Esophagus mucosa (tissue), 1 donor: ENCODE data around the gene MAT2B. TPM values are rescaled to one million over a fixed set of nuclear protein-coding genes. Genes with fewer than 3 reads are reported as not detected.
A peak's percentile ranks its signal among the peaks of the same experiment; 100 is the strongest.

Experiments used
- ATAC-seq: fragments of 200-7000 bp; cut with Tn5 transposase; one replicate; pipeline ENCODE4 v1.9.1; 2020
- total RNA-seq: library from RNA; stranded (reverse); gene quantifications from one replicate; pipeline ENCODE4 v1.2.4, GENCODE V29; 2023
- donor health status: DM: yes; HTN: yes; CAD: no.

MAT2B gene
- total RNA-seq = 32.5 TPM

DNA sequence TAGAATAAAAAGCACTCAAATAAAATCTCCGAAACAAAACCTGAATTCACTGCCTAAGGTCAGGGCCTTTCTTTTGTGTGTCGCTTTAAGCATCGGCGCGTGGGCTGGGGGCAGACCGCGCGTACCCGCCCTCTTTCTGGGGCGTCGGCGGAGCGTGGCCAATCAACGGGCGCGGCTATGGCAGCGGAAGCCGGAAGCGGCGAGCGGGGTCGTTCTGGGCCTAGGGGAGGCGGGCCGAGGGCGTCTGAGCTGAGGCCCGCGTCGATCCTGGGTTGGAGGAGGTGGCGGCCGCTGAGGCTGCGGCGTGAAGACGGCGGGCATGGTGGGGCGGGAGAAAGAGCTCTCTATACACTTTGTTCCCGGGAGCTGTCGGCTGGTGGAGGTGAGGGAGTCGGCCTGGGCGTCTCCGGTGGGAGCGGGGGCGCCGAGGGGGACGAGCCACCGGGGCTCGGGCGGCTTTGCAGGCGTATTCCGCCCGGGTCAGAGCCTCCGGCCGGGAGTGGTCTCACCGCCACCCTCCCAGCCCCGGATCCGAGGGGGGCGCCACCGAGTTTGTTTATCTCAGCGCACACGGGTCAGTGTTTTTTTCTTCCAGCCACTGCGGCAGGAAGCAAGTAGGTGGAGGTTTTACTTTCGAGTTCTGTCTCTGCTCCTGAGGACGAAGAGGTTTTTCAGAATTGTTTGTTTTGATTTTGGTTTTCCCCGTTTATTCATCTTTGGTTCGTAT is at the start of gene MAT2B:
Gene MAT2B, plus strand, starts transcription at position 252 of the 727 bp plus-strand sequence. Its CDS starts 68 bp downstream, at position 320.
- peak; percentile 97 for ATAC-seq

DNA sequence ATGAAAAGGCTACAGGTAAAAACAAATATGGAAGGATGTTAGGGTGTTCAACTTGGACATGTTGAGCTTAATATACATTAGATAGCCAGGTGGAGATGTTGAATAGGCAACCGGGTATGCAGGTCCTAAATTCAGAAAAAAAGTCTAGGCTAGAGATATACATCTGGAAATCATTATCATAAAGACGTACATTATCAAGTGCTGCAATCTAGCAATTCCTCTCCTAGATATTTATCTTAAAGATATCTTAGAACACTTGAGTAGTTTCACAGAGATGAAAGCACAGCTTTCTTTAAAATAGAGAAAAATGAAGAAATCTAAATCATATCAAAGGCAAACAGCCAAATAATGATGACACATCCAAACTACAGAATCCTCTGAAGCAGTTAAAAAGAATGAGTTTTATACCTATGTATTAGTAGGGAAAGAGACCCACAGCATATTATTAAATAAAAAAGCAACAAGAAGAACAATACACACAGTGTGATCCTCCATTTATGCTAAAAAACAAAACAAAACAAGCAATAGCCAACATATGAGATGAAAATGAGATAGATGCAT is 49.3 kb upstream of the MAT2B start:
- ATAC-seq = no peak

DNA sequence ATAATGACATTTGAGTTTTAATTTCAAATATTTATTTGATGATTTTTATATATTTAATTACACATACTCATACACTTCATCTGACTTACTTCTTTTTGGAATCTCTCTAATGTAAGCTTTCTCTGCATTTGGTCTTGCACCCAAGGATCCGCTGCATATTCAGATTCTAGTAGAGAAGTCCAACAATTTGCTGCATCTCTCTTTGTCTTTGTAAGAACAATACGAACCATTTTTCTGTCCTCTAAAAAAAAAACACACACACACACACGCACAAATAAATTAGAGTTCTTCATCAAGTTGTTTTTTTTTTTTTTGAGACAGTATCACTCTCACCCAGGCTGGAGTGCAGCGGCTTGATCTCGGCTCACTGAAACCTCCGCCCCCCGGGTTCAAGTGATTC is 48.6 kb upstream of the MAT2B start:
- ATAC-seq = no peak

DNA sequence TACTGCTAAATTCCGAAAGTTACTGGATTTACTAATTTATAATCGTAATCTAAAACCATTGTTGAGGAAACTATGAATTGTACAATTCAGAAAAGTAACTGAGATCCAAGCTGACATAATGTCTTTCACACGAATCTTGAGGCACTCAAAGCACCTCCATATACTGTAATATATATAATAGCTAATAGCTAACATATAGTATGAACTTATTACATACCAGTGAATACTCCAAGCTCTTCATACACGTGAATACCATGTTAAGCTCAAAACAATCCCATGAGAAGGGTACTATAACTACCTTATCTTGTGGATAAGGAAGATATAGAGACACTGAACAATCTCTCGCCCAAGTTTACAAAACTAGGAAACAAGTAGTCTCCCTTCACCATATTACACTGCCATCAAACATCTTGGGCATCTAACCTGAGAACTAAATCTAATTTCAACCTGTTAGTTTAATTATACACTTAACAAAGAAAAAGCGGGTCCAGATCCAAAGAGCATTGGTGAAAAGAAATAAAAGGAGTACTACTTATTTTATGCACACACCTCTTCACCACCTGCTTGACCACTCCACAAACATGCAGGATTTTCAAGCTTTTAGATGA is 46.5 kb upstream of the MAT2B start:
- ATAC-seq = no peak

DNA sequence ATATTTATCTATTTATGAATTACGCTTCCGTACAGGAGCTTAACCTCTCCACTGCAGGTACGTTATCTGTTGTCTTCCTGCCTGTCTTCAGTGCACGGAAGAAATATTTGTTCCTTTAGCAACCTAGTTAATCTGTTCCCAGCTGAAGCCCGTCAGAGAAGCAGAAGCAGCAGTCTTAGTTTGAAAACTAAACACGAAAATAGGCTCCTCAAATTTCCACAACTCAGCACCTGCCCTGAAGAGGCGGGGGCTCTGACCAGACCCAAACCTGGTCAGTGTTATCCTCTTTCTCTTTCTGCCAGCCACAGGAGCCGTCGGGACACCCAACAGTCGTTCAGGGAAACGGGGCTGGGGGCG is 46.0 kb upstream of the MAT2B start:
- ATAC-seq = no peak

DNA sequence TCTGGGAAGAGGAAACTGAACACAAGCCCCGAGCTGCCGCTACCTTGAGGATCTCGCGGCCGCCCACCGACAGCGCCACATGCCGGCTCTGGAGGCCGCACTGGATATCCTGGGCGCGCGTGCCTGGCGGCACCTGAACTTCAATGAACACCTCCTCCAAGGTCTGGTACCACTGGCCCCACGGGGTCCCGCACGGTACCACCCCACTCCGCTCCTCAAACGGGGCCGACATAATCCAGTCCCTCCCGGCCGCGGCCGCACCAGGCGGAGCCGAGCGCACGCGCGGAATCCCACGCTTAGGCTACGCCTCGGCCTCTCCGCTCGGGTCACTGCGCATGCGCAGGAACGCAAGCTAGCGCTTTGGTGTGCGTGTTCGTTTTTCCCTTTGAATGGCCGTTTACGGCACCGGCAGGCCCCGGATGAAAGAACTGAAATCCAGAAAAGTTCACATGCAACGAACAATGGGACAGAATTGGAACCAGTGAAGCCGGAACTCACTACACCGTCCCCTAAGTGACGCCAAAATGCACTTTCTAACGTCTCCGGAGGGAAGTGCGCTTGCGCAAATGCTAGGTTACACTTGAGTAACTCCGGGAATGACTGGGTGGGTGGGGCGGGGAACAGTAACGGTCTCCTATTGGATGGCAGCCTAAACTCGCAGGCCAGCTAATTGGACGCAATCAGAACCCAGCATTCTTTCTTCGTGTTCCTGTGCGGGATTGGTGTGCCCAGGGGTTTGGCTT is 45.4 kb upstream of the MAT2B start, which contains the start of gene NUDCD2:
Gene NUDCD2, minus strand, starts transcription at position 284 of the 743 bp plus-strand sequence. Its CDS starts 52 bp downstream, at position 232.
- ATAC-seq = peak; percentile 97

DNA sequence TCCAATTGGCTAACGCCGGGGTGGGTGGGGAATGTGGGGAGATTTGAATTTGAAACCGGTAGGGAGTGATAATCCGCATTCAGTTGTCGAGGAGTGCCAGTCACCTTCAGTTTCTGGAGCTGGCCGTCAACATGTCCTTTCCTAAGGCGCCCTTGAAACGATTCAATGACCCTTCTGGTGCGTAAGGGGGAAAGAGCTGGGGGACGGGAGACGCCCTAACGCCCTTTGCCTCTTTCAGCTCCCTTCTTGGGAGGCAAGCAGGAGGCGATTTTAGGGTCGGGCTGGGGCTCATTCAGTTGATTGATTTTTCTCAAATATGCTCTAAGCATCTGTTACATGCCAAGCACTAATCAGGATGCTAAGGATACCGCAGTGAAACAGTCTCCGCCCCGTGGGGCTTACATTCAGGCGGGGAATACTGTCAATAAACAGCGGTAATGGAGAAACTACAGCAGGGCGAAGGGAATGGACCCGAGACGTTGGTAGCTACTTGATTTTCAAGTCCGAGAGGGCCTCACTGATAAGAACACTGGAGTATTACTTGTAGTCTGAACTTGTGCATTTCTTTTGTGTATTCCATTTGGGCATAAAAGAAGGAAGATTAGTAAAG is 44.8 kb upstream of the MAT2B start, which contains the start of gene HMMR:
Gene HMMR, plus strand, starts transcription at position 71 of the 610 bp plus-strand sequence. Its CDS starts 61 bp downstream, at position 132.
- ATAC-seq = no peak

DNA sequence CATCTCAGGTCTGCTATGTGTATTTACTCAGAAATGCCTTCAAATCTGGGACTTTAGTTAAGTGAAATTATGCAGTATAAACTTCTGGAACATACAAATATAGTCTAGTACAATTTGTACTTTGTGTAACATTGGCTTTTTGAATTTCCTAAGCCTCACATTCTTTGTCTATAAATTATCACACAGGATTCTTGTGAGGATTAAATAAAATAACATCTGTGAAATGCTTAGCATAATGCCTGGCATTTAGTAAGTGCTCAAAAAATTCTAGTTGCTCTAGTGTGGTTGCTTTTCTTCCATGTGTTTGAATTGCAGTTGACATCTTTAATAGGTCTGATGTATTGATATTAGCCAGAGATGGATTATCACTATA is 42.4 kb upstream of the MAT2B start:
- ATAC-seq = no peak

DNA sequence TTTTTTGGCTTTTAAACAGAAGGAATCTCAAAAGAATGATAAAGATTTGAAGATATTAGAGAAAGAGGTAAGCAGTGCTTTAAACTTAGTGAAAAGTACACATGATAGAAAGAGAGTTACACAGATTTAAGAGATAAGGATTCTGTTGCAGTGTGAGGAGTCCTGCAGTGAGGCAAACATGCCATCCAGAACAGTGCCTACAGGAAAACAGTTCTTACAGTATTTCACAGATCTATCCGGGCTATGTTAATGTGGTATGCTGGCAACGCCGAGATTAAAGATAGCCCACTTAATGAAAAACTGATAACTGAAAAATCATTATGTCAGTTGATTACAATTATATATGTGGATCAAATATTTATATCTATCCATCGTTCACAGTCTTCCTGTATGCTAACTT is 37.7 kb upstream of the MAT2B start:
- no peak for ATAC-seq

DNA sequence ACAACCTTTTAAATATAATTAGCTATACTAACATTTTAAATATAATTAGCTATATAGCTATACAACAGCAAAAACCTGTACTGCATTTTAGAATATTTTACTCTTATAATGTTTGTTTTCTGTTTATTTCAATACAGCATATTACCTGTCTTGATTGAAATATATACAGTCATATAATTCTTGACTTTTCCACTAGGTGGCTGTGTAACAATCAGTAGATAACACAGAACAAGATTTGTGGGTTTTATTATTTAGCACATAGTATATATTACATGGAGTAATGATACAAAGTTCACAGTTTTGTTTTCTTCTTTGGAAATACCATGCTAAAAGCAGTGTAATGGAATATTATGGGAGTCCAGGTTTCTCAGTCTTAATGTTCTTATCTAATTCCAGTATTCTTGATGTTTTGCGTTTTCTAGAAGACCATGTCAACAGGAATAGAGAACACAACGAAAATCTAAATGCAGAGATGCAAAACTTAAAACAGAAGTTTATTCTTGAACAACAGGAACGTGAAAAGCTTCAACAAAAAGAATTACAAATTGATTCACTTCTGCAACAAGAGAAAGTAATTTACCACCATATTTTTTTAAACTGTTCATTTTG is 31.7 kb upstream of the MAT2B start:
- ATAC-seq = peak; percentile 57

DNA sequence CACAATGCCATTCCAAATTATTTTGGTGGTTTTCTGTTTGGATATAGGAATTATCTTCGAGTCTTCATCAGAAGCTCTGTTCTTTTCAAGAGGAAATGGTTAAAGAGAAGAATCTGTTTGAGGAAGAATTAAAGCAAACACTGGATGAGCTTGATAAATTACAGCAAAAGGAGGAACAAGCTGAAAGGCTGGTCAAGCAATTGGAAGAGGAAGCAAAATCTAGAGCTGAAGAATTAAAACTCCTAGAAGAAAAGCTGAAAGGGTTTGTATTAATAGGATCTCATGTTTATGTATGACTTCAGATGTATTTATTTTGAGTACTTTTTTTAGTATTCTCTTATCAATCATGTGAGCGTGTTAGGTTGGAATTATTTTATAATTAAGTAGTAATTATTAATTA is 30.0 kb upstream of the MAT2B start:
- no peak for ATAC-seq

DNA sequence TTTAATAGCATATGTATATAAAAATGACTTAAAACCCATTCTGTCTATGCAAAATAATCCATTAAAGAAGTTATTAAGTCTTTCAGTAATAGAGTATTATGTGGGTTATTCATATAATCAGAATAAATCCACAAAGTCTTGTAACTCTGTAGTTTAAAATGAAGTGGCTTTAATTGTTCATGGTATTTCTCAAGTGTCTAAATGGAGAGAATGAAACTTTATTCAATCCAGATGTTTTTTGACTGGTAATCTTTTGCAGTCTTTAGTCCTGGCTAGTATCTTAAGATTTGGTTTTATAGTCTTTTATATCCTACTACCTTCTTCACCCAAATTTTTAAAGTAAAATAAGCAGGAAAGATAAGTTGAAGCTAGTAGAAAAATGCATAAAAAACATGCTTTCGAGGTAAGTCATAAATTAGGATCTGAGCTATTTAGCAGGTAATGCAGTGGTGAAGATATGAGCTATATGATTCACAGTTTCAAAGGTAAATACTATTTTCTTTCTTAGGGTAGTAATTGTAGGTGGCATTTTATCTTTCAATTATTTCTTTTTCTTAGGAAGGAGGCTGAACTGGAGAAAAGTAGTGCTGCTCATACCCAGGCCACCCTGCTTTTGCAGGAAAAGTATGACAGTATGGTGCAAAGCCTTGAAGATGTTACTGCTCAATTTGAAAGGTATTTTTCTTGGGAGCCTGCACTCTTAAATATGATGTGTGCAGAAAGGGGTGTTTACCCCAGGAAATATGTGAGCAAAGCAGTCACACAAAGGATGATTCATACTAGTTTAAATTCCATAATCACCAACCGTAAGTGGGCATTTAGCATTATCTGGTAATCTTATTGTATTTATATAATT is 27.1 kb upstream of the MAT2B start:
- no peak for ATAC-seq

DNA sequence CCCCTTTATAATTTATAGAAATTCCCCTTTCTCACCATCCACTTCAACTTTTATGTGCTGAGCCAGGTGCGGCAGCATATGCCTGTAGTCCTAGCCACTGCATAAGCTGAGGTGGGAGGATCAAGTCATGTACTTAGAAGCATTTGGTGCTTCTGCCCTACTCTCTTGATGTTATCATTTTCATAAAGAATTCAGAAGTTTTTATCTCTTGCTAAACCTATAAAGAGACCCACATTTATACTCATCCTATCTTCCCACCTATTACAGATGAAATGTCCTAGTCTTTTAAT is 26.5 kb upstream of the MAT2B start:
- no peak for ATAC-seq

DNA sequence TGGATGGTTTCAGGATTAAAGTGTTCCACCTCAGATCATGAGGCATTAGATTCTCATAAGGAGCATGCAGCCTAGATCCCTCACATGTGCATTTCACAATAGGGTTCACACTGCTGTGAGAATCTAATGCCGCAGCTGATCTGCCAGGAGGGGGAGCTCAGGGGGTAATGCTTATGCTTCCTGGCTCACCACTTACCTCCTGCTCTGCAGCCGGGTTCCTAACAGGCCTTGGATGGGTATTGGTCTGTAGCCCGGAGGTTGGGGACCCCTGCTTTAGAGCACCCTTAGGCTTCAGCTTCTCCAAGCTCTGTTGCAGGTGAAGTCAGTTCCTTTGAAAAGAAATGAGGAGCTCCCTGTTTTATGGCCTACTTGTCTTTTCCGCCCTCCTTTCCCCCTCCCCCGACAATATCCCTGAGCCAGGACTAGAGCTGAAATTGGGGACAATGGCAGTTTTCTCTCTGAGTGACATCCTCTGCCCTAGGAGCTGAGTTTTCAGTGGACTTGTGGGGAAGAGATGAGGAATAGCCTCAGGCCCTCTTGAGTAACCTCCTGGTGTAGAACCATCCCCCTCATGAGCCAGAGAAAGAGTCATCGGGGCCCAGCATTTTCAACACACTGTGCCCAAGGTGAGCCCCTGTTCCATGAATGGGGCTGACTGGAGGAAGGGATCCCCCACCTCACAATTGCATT is 16.2 kb upstream of the MAT2B start:
- no peak for ATAC-seq

DNA sequence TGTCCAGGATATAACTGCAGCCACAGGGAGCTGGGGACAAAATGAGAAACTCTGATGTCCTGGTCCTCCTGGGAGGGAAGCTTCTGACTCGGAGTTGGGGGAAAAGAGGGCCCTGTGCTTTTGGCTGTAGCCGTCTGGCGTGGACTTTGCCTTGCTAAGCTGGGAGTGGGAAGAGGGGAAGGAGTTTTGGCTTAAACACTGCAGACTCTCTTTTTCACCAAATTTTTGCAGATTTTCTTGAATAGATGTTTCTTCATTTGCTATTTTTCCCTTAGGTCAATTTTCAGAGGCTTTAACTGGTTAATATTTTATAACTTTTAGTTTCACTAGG is 15.7 kb upstream of the MAT2B start:
- ATAC-seq = no peak

DNA sequence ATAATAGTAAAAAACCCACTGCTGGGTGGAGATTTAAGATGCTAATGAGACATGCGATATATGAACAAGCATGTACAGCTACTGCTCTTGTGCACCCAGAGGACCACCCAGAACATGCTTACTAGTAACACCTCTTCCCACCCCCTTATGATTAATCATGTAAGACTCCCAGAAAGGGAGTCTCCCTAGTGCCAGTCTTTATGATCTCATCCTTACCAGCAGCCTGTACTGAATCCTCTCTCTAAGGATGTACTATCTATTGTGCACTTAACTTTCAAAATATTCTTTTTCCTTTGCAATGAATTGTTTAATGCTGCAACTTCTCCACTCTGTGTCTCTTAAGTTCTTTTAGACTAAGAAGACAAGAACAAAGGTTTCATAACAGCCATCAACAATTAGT is 9.1 kb upstream of the MAT2B start:
- ATAC-seq = no peak

DNA sequence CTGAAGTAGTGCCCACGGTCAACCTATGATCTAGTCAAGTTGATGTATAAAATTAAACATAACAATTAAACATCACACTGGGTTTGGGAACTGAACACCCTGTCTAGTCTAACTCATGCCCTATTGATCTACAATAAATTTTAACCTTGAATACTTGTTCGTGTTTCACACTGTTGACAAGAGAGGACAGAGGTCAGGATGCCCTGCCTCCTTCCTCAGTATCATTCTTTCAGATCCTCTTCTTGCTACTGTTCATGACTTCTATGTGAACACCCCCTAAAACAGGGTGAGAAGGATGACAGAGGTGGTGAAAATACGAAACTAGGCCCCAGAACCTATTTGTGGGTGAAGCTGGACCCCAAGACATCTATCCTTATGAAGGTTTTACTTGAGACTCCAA is 8.1 kb upstream of the MAT2B start:
- no peak for ATAC-seq

DNA sequence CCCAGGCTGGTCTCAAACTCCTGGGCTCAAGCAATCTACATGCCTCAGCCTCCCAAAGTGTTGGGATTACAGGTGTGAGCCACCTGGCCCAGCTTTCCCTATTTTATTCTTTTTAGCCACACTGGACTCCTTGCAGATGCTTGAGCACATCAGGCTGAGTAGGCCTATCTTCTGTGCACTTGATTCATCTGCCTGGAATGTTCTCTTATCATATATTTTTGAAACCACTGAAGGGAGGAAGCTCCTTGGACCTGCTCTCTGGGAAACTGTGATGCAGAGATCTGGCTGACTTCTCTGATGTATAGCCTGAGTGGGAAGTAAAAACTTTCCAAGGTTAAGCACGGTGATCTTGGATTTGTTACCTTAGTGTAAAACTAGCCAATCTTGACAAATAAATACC is 6.5 kb upstream of the MAT2B start:
- no peak for ATAC-seq

DNA sequence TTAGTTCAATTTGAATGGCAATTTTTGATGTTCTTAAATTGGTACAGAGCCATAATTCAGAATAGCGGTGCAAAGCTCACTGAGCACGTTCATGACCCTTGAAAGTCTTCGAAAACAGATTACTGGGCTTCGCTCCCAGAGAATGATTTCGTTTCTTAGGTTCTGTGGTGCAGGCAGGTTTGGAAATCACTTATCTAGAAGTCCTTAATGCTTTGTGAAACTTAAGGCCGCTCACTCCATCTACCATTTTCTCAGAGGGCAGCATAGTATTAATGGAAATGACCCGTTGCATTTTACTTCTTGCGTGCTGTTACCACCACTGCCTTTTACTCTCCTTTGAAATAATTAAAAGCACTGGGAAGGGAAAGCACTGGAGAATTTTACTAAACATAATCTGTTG is 2.9 kb upstream of the MAT2B start:
- no peak for ATAC-seq

DNA sequence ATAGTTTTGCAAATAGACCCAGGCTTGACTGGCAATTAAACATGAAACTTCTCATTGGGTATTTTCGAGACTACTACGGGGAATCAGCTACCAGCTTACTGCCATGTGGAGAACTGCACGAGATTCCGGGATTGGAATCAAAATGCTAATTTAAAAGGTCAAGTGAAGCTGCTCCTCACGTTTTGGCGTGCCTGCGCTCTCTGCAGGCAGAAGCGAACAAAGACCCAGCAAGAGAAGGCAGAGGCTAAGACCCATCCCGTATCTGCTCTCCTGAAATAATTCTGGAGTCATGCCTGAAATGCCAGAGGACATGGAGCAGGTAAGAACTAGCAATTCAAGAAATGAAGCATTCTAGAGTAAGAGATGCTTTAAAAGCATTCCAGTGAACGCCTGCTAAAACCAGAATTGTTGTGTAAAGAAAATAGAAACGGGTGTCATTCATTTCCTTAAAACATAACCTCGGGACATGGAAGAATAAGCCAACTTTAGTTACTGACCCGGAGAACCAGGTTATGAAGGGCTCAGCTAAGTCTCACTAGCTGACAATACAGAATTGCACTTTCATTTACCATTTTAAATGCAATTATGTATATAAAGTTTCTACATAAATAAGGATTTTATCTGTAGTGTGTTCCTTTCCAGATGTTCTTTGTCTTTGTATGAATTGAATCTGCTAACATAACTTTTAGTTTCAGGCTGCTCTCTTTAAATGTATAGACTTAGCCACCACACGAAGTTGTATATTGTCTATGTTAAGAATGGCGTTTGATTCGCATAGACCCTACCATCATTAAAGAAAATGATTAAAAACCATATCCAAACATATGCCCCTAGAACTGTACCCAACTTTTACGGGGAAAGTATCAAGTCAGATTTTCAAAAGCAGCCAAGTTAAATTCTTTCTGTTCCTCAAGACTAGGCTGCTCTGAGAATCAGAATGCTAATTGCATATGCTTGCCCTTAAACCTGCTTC is 2.0 kb upstream of the MAT2B start:
- peak; percentile 48 for ATAC-seq
